SK-N-SH treated with all-trans-retinoic acid at 6 μM for 48 hours (cell line): ENCODE measurements around the gene SNX9.

ENCODE experiments used
- ATAC-seq: fragments of 200-7000 bp; cut with Tn5 transposase; 3 replicates; pipeline ENCODE4 v1.9.1; 2020; ENCODE audit warnings: mild to moderate bottlenecking, moderate library complexity
- ARNTL ChIP-seq: fragments of 450-650 bp; formaldehyde crosslinking; IDR thresholded peaks from 2 replicates; pipeline ENCODE4 v1.5.0; 2020; ENCODE audit warnings: low read depth, mild to moderate bottlenecking, moderate library complexity, borderline replicate concordance
- BACH2 ChIP-seq: fragments of 250-450 bp; sonication (Bioruptor Pico); IDR thresholded peaks from 2 replicates; pipeline ENCODE4 v1.9.0; 2021; ENCODE audit warnings: mild to moderate bottlenecking, borderline replicate concordance
- CSDC2 ChIP-seq: fragments of 250-450 bp; sonication (Bioruptor Pico); IDR thresholded peaks from 2 replicates; pipeline ENCODE4 v1.5.0; 2020; ENCODE audit warnings: mild to moderate bottlenecking, moderate library complexity
- ESRRG ChIP-seq: fragments of 250-450 bp; sonication (Bioruptor Pico); IDR thresholded peaks from 2 replicates; pipeline ENCODE4 v1.6.1; 2021; ENCODE audit warnings: mild to moderate bottlenecking
- GLIS3 ChIP-seq: fragments of 250-450 bp; sonication (Bioruptor Pico); IDR thresholded peaks from 2 replicates; pipeline ENCODE4 v1.5.0; 2020; ENCODE audit warnings: mild to moderate bottlenecking, moderate library complexity
- ISL1 ChIP-seq: fragments of 250-450 bp; sonication (Bioruptor Pico); IDR thresholded peaks from 2 replicates; pipeline ENCODE4 v2.1.2; 2022; ENCODE audit warnings: mild to moderate bottlenecking, moderate library complexity
- OSR1 ChIP-seq: fragments of 250-450 bp; sonication (Bioruptor Pico); IDR thresholded peaks from 2 replicates; pipeline ENCODE4 v1.8.0; 2022; ENCODE audit warnings: moderate library complexity, mild to moderate bottlenecking, inconsistent platforms
- PPARA ChIP-seq: fragments of 250-450 bp; sonication (Bioruptor Pico); IDR thresholded peaks from 2 replicates; pipeline ENCODE4 v1.5.0; 2020; ENCODE audit warnings: mild to moderate bottlenecking, borderline replicate concordance
- RARB ChIP-seq: fragments of 250-450 bp; sonication (Bioruptor Pico); IDR thresholded peaks from 2 replicates; pipeline ENCODE4 v1.8.0; 2021; ENCODE audit warnings: mild to moderate bottlenecking, moderate library complexity
- SNAI2 ChIP-seq: fragments of 250-450 bp; sonication (Bioruptor Pico); IDR thresholded peaks from 2 replicates; pipeline ENCODE4 v1.5.0; 2020; ENCODE audit warnings: mild to moderate bottlenecking, moderate library complexity
- TCF4 ChIP-seq: fragments of 250-450 bp; sonication (Bioruptor Pico); IDR thresholded peaks from 2 replicates; pipeline ENCODE4 v1.8.0; 2021; ENCODE audit warnings: mild to moderate bottlenecking, moderate library complexity, borderline replicate concordance
- TOX ChIP-seq: fragments of 250-450 bp; sonication (Bioruptor Pico); IDR thresholded peaks from 2 replicates; pipeline ENCODE4 v1.8.0; 2021; ENCODE audit warnings: mild to moderate bottlenecking, moderate library complexity, borderline replicate concordance
- ZC3H10 ChIP-seq: fragments of 250-450 bp; sonication (Bioruptor Pico); IDR thresholded peaks from 2 replicates; pipeline ENCODE4 v1.5.1; 2021; ENCODE audit warnings: mild to moderate bottlenecking, moderate library complexity
- ZFP3 ChIP-seq: fragments of 250-450 bp; sonication (Bioruptor Pico); IDR thresholded peaks from 2 replicates; pipeline ENCODE4 v1.5.0; 2020; ENCODE audit warnings: mild to moderate bottlenecking, moderate library complexity
- ZFP30 ChIP-seq: fragments of 450-650 bp; formaldehyde crosslinking; IDR thresholded peaks from 2 replicates; pipeline ENCODE4 v1.5.0; 2022; ENCODE audit warnings: mild to moderate bottlenecking, moderate library complexity
- ZNF70 ChIP-seq: fragments of 450-650 bp; formaldehyde crosslinking; IDR thresholded peaks from 2 replicates; pipeline ENCODE4 v1.5.0; 2020; ENCODE audit warnings: mild to moderate bottlenecking, moderate library complexity
- ZNF8 ChIP-seq: fragments of 450-650 bp; formaldehyde crosslinking; IDR thresholded peaks from 2 replicates; pipeline ENCODE4 v1.5.0; 2020; ENCODE audit warnings: mild to moderate bottlenecking, moderate library complexity
- TF ChIP-seq, protein P1 (sequence below): fragments of 250-450 bp; sonication (Bioruptor Pico); IDR thresholded peaks from 2 replicates; pipeline ENCODE4 v1.5.1; 2021; ENCODE audit warnings: mild to moderate bottlenecking, moderate library complexity
- TF ChIP-seq, protein P2 (sequence below): fragments of 250-450 bp; sonication (Bioruptor Pico); IDR thresholded peaks from 2 replicates; pipeline ENCODE4 v1.8.0; 2021; ENCODE audit warnings: low read depth, mild to moderate bottlenecking, moderate library complexity, borderline replicate concordance
- TF ChIP-seq, protein P3 (sequence below): fragments of 250-450 bp; sonication (Bioruptor Pico); IDR thresholded peaks from 2 replicates; pipeline ENCODE4 v1.8.0; 2020; ENCODE audit warnings: mild to moderate bottlenecking, moderate library complexity, borderline replicate concordance
- TF ChIP-seq, protein P4 (sequence below): fragments of 250-450 bp; sonication (Bioruptor Pico); IDR thresholded peaks from 2 replicates; pipeline ENCODE4 v1.5.1; 2020; ENCODE audit warnings: low read depth, mild to moderate bottlenecking, moderate library complexity

The SNX9 gene

DNA sequence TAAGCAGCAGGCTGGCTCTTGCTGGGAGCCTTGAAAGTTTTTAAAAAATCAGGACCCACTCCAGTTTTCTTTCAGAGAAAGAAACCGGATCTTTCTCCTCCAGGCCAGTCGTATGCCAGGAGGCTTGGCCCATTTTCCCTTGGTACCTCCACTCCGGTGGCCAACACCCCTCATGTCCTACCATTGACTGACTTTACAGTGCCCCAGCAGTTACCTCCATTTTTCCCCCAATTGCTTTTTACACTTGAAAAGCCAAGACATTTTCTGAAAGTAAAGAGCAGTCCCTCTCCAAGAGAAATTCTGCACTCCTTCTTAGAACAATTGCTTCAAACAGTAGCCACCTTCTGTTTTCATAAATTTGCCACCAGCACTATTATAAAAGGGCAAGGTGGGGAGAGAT, 47.7 kb upstream of the SNX9 start:
- ATAC-seq, result no peak
- TF ChIP-seq SNAI2 (CRISPR knock-in tag) (no peak), TOX (CRISPR knock-in tag) (no peak), ZNF8 (CRISPR knock-in tag) (no peak), BACH2 (CRISPR knock-in tag) (no peak), ISL1 (no peak), ESRRG (CRISPR knock-in tag) (no peak), TCF4 (CRISPR knock-in tag) (no peak), GLIS3 (CRISPR knock-in tag) (no peak), ZFP30 (no peak), ARNTL (CRISPR knock-in tag) (no peak)
- TF ChIP-seq, protein P1, sequence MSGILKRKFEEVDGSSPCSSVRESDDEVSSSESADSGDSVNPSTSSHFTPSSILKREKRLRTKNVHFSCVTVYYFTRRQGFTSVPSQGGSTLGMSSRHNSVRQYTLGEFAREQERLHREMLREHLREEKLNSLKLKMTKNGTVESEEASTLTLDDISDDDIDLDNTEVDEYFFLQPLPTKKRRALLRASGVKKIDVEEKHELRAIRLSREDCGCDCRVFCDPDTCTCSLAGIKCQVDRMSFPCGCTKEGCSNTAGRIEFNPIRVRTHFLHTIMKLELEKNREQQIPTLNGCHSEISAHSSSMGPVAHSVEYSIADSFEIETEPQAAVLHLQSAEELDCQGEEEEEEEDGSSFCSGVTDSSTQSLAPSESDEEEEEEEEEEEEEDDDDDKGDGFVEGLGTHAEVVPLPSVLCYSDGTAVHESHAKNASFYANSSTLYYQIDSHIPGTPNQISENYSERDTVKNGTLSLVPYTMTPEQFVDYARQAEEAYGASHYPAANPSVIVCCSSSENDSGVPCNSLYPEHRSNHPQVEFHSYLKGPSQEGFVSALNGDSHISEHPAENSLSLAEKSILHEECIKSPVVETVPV (CRISPR knock-in tag), result no peak
- TF ChIP-seq, protein P2, sequence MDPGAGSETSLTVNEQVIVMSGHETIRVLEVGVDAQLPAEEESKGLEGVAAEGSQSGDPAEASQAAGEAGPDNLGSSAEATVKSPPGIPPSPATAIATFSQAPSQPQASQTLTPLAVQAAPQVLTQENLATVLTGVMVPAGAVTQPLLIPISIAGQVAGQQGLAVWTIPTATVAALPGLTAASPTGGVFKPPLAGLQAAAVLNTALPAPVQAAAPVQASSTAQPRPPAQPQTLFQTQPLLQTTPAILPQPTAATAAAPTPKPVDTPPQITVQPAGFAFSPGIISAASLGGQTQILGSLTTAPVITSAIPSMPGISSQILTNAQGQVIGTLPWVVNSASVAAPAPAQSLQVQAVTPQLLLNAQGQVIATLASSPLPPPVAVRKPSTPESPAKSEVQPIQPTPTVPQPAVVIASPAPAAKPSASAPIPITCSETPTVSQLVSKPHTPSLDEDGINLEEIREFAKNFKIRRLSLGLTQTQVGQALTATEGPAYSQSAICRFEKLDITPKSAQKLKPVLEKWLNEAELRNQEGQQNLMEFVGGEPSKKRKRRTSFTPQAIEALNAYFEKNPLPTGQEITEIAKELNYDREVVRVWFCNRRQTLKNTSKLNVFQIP (CRISPR knock-in tag), result no peak
- TF ChIP-seq, protein P3, sequence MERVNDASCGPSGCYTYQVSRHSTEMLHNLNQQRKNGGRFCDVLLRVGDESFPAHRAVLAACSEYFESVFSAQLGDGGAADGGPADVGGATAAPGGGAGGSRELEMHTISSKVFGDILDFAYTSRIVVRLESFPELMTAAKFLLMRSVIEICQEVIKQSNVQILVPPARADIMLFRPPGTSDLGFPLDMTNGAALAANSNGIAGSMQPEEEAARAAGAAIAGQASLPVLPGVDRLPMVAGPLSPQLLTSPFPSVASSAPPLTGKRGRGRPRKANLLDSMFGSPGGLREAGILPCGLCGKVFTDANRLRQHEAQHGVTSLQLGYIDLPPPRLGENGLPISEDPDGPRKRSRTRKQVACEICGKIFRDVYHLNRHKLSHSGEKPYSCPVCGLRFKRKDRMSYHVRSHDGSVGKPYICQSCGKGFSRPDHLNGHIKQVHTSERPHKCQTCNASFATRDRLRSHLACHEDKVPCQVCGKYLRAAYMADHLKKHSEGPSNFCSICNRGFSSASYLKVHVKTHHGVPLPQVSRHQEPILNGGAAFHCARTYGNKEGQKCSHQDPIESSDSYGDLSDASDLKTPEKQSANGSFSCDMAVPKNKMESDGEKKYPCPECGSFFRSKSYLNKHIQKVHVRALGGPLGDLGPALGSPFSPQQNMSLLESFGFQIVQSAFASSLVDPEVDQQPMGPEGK (CRISPR knock-in tag), result no peak

DNA sequence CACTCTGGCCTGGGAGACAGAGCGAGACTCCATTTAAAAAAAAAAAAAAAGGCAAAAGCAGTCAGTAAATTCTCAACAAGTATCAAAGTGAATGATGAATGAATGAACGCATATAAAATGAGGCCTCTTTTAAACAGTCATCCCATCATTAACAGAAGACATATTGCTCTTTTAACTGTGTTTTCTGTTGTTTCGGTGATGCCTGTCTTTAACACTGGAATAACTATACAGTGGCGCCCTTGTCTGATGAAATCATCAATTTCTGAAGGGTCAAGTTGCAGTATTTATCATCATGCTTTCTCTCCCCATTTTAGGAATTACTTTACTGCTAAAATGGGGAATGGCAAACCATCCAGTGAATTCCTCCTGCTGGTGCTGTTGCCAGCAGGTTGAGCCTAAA, 45.7 kb upstream of the SNX9 start:
- ATAC-seq, result no peak
- no peak for TF ChIP-seq ZC3H10 (CRISPR knock-in tag)
- TF ChIP-seq, protein P4, sequence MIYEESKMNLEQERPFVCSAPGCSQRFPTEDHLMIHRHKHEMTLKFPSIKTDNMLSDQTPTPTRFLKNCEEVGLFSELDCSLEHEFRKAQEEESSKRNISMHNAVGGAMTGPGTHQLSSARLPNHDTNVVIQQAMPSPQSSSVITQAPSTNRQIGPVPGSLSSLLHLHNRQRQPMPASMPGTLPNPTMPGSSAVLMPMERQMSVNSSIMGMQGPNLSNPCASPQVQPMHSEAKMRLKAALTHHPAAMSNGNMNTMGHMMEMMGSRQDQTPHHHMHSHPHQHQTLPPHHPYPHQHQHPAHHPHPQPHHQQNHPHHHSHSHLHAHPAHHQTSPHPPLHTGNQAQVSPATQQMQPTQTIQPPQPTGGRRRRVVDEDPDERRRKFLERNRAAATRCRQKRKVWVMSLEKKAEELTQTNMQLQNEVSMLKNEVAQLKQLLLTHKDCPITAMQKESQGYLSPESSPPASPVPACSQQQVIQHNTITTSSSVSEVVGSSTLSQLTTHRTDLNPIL (CRISPR knock-in tag), result no peak
- TF ChIP-seq, protein P2 (CRISPR knock-in tag), result no peak
- no peak for TF ChIP-seq ZNF70
- TF ChIP-seq ISL1, result no peak
- TF ChIP-seq SNAI2 (CRISPR knock-in tag), result no peak
- no peak for TF ChIP-seq ESRRG (CRISPR knock-in tag)
- no peak for TF ChIP-seq OSR1 (CRISPR knock-in tag)
- TF ChIP-seq TCF4 (CRISPR knock-in tag), result no peak
- no peak for TF ChIP-seq ZFP30
- TF ChIP-seq PPARA, result no peak
- TF ChIP-seq BACH2 (CRISPR knock-in tag), result no peak
- no peak for TF ChIP-seq RARB (CRISPR knock-in tag)
- TF ChIP-seq ZFP3 (CRISPR knock-in tag), result no peak
- TF ChIP-seq ZNF8 (CRISPR knock-in tag), result no peak

DNA sequence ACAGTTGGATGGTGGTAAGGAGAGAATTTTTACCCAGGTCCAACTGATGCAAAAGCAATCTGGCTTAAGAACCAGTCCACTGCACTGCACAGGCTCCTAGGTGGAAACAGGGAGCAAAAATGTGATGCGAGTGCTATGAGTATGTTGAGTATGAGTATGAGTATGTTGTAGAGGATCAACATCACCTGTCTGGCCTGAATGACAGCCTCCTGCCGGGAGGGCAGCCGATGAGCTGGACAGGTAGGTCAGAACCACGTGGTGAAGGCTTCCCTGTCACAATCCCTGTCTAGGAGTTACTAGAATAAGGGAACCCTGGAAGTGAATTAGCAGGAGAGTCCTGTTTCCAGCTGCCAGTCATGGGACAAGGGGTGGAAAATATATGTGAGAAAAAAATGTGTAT, 44.3 kb upstream of the SNX9 start:
- no peak for ATAC-seq
- TF ChIP-seq TCF4 (CRISPR knock-in tag) (no peak), RARB (CRISPR knock-in tag) (no peak), ESRRG (CRISPR knock-in tag) (no peak), ZFP3 (CRISPR knock-in tag) (no peak), GLIS3 (CRISPR knock-in tag) (no peak), ZNF8 (CRISPR knock-in tag) (no peak), CSDC2 (CRISPR knock-in tag) (no peak)
- TF ChIP-seq, protein P3 (CRISPR knock-in tag), result no peak
- TF ChIP-seq, protein P1 (CRISPR knock-in tag), result no peak
